HCT116 (cell line): Measurements from ENCODE around the gene PPM1H.

Source experiments
- CEBPB ChIP-seq: IDR thresholded peaks from 2 replicates; pipeline ENCODE4 v1.6.1; 2012; ENCODE audit warnings: low read depth
- CTCF ChIP-seq, 3 experiments: fragments of 200-600 bp in 1 of 3; sonication (generic) in 1 of 3; IDR thresholded peaks in 2 of 3; conservative IDR thresholded peaks in 1 of 3; 2 replicates each; pipeline ENCODE4 v1.5.1; 2012 to 2017; ENCODE audit warnings: low read depth in 2 of 3, low read length in 2 of 3, antibody characterized with exemption in 1 of 3, borderline replicate concordance in 1 of 3, control low read depth in 1 of 3, mild to moderate bottlenecking in 1 of 3, mixed read lengths in 1 of 3, mixed run types in 1 of 3, moderate library complexity in 1 of 3; ENCODE audit not compliant: insufficient read depth in 1 of 3
- EGR1 ChIP-seq: IDR thresholded peaks from 2 replicates; pipeline ENCODE4 v1.6.1; 2012; ENCODE audit warnings: low read depth
- EZH2 ChIP-seq: fragments of 200-600 bp; sonication (generic); IDR thresholded peaks from 2 replicates; pipeline ENCODE4 v1.6.1; 2017; ENCODE audit warnings: antibody characterized with exemption, mixed run types
- EZH2phosphoT487 ChIP-seq: fragments of 200-600 bp; IDR thresholded peaks from 2 replicates; pipeline ENCODE4 v1.6.1; 2018; ENCODE audit warnings: antibody characterized with exemption, borderline replicate concordance
- FOSL1 ChIP-seq: IDR thresholded peaks from 2 replicates; pipeline ENCODE4 v1.6.1; 2012; ENCODE audit warnings: low read depth
- JUND ChIP-seq: IDR thresholded peaks from 2 replicates; pipeline ENCODE4 v1.6.1; 2012
- POLR2A ChIP-seq: IDR thresholded peaks from 2 replicates; pipeline ENCODE4 v1.7.0; 2011; ENCODE audit warnings: borderline replicate concordance; ENCODE audit not compliant: insufficient read depth, insufficient read length; ENCODE audit errors: extremely low read depth
- POLR2AphosphoS5 ChIP-seq: IDR thresholded peaks from 2 replicates; pipeline ENCODE4 v1.6.1; 2011; ENCODE audit warnings: mild to moderate bottlenecking, low read depth, low read length, moderate library complexity
- RAD21 ChIP-seq: IDR thresholded peaks from 2 replicates; pipeline ENCODE4 v1.6.1; 2012; ENCODE audit warnings: low read depth, mild to moderate bottlenecking
- SP1 ChIP-seq: IDR thresholded peaks from 2 replicates; pipeline ENCODE4 v1.6.1; 2012; ENCODE audit warnings: low read depth
- YY1 ChIP-seq: IDR thresholded peaks from 2 replicates; pipeline ENCODE4 v1.6.1; 2011; ENCODE audit warnings: low read length, low read depth, moderate library complexity, mild to moderate bottlenecking; ENCODE audit not compliant: insufficient replicate concordance; ENCODE audit errors: extremely low read depth
- TF ChIP-seq, protein P1 (sequence below): IDR thresholded peaks from 2 replicates; pipeline ENCODE4 v1.6.1; 2012; ENCODE audit warnings: low read depth
- TF ChIP-seq, protein P2 (sequence below): IDR thresholded peaks from 2 replicates; pipeline ENCODE4 v1.6.1; 2012

DNA sequence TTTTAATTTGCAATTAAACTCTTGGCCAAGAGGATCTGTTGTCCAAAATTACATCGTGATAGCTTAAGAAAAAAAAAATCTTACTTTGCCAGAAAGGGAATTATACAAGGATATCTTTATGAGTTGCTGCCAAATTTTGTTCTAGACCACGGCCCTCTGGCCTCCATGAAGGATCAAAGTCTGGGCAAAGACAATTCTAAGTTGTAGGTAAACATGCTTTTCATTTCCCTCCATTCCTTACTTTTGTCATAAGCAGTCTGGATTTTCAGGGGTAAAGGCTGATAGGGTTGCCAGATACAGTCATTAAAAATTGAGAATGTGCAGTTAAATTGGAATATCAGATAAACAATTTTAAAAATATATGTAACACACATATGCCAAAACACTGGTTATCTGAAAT is 333.2 kb downstream of the PPM1H start:
- no peak for TF ChIP-seq YY1
- TF ChIP-seq, protein P1, sequence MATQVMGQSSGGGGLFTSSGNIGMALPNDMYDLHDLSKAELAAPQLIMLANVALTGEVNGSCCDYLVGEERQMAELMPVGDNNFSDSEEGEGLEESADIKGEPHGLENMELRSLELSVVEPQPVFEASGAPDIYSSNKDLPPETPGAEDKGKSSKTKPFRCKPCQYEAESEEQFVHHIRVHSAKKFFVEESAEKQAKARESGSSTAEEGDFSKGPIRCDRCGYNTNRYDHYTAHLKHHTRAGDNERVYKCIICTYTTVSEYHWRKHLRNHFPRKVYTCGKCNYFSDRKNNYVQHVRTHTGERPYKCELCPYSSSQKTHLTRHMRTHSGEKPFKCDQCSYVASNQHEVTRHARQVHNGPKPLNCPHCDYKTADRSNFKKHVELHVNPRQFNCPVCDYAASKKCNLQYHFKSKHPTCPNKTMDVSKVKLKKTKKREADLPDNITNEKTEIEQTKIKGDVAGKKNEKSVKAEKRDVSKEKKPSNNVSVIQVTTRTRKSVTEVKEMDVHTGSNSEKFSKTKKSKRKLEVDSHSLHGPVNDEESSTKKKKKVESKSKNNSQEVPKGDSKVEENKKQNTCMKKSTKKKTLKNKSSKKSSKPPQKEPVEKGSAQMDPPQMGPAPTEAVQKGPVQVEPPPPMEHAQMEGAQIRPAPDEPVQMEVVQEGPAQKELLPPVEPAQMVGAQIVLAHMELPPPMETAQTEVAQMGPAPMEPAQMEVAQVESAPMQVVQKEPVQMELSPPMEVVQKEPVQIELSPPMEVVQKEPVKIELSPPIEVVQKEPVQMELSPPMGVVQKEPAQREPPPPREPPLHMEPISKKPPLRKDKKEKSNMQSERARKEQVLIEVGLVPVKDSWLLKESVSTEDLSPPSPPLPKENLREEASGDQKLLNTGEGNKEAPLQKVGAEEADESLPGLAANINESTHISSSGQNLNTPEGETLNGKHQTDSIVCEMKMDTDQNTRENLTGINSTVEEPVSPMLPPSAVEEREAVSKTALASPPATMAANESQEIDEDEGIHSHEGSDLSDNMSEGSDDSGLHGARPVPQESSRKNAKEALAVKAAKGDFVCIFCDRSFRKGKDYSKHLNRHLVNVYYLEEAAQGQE, result no peak
- TF ChIP-seq EZH2, result no peak
- no peak for TF ChIP-seq RAD21
- no peak for TF ChIP-seq FOSL1
- TF ChIP-seq JUND, result no peak
- no peak for TF ChIP-seq POLR2A
- TF ChIP-seq CTCF (IDR thresholded peaks at IDR 0.05 in 2 of 3, conservative IDR thresholded peaks at IDR 0.05 in 1 of 3; ENCODE audit: borderline replicate concordance in 1 of 3, insufficient read depth in 1 of 3, low read depth in 2 of 3, low read length in 2 of 3), result no peak
- TF ChIP-seq, protein P2, sequence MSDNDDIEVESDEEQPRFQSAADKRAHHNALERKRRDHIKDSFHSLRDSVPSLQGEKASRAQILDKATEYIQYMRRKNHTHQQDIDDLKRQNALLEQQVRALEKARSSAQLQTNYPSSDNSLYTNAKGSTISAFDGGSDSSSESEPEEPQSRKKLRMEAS, result no peak
- no peak for TF ChIP-seq SP1
- no peak for TF ChIP-seq POLR2AphosphoS5
- TF ChIP-seq CEBPB, result no peak
- no peak for TF ChIP-seq EGR1
- TF ChIP-seq EZH2phosphoT487, result no peak
